AG04450 (cell line): ENCODE results near the gene HCN4. TPM values are rescaled to one million over a fixed set of nuclear protein-coding genes. Genes with fewer than 3 reads are reported as not detected.

Experiments used
- CTCF ChIA-PET: fragments of 300-600, 350-600 bp; formaldehyde crosslinking; extraction: SDS; loops from one replicate; lab custom pipeline; 2022; ENCODE audit warnings: antibody characterized with exemption, inconsistent platforms; lab: Charles Lee
- POLR2A ChIA-PET: fragments of 350-600 bp; formaldehyde crosslinking; extraction: SDS; loops from one replicate; lab custom pipeline; 2021; ENCODE audit warnings: antibody characterized with exemption, inconsistent platforms; lab: Yijun Ruan, JAX
- DNase-seq: peaks from one replicate; pipeline ENCODE4 v3.0.0-alpha.2; 2011; ENCODE audit warnings: low read depth, low spot score
- H3K27ac ChIP-seq: one replicate; pipeline ENCODE4 v1.5.1; 2012; ENCODE audit warnings: low read depth, low read length, control low read depth
- H3K27me3 ChIP-seq: one replicate; pipeline ENCODE4 v1.6.0; 2012; ENCODE audit warnings: low read length; ENCODE audit not compliant: control insufficient read depth, insufficient read depth
- H3K4me3 ChIP-seq: 2 replicates; pipeline ENCODE4 v1.5.1; 2011; ENCODE audit warnings: mild to moderate bottlenecking, low read depth, low read length, control low read depth
- H3K9me3 ChIP-seq: 2 replicates; pipeline ENCODE4 v1.5.1; 2012; ENCODE audit warnings: low read length; ENCODE audit not compliant: control insufficient read depth, insufficient read depth
- polyA plus RNA-seq: library from polyadenylated mRNA; depleted of rRNA; stranded (reverse); fragments of >200 nt; gene quantifications from 2 replicates; pipeline ENCODE4 v1.2.3, GENCODE V29; 2011
- TF ChIP-seq, protein P1 (sequence below): IDR thresholded peaks from 2 replicates; pipeline ENCODE4 v1.5.1; 2011; ENCODE audit warnings: low read depth, low read length, control low read depth, inconsistent platforms

The HCN4 gene
- polyA plus RNA-seq, 1 experiment, result not detected

DNA sequence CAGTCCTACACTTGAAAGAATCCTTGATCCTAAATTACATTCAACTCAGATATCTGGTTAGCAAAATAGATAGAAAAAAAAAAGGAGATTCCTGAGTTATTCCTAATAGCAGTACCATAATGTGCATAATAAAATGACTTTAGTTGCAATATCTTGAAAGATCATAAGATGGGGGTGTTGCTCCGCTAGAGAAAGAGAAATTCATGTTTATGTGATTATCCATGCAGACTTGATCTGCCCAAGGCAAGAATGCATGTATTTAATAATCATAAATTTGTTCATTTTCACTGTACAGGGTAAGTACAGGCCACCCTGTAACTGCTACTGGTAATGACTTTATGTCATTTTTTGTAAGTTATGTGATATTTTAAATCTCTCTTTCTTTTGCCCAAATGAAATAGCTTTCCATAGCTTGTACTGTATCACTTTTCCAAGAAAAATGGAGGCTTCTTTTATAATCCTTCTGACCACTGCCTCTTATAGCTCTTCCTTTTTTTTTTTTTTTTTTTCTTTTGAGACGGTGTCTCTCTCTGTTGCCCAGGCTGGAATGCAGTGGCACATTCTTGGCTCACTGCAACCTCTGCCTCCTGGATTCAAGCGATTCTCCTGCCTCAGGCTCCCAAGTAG is 84.6 kb downstream of the HCN4 start:
- POLR2A ChIA-PET, result no interaction called here
- Histone ChIP-seq H3K9me3 (no peaks in the 10 kb centered on the region), H3K27me3 (peaks cover 3% of the 10 kb centered on the region), H3K4me3 (no peak overlapping the region), H3K27ac (no peak overlapping the region)
- CTCF ChIA-PET, result interaction anchor here (0.6 to 3.8 kb wide), 15 partner anchors 11 to 769 kb away, joined by 3 to 24 read pairs (median 4); no protein-coding TSS in a partner anchor
- DNase-seq, result no peak
- TF ChIP-seq, protein P1, sequence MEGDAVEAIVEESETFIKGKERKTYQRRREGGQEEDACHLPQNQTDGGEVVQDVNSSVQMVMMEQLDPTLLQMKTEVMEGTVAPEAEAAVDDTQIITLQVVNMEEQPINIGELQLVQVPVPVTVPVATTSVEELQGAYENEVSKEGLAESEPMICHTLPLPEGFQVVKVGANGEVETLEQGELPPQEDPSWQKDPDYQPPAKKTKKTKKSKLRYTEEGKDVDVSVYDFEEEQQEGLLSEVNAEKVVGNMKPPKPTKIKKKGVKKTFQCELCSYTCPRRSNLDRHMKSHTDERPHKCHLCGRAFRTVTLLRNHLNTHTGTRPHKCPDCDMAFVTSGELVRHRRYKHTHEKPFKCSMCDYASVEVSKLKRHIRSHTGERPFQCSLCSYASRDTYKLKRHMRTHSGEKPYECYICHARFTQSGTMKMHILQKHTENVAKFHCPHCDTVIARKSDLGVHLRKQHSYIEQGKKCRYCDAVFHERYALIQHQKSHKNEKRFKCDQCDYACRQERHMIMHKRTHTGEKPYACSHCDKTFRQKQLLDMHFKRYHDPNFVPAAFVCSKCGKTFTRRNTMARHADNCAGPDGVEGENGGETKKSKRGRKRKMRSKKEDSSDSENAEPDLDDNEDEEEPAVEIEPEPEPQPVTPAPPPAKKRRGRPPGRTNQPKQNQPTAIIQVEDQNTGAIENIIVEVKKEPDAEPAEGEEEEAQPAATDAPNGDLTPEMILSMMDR, result peak; percentile 41

DNA sequence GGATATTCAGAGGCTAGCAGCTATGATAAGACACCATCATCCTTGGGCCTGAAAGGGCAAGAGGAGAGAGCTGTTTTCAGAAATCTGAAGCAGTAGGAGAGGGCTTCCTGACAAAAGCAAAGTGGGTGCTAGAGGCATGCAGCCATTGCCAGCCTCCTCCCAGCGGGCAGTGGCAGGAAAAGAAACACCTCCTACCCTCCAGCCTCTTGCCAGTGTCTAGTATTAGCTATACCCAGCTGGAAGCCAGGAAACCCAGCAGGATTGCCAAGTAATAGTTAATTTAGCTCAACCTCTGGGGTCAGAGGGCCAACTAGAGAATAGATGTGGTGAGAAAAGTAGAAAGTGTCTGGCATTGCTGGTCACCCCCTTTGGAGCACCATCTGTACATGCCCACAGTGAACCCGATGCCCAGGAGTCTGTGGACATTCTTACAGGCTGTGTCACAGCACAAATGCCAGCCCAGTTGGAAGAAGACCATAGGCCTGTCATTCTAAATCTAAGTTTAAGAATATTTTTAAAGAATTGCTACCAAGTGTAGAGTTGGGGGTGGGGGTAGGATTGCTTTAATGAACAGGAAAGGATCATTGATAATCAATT is 85.3 kb downstream of the HCN4 start:
- ChIA-PET POLR2A (no interaction called here), CTCF (interaction anchor here (0.6 to 3.8 kb wide), 7 partner anchors 10 to 422 kb away, joined by 3 to 24 read pairs (median 5); no protein-coding TSS in a partner anchor)
- Histone ChIP-seq H3K27me3 (peaks cover 3% of the 10 kb centered on the region), H3K27ac (no peak overlapping the region), H3K9me3 (no peaks in the 10 kb centered on the region), H3K4me3 (no peak overlapping the region)
- TF ChIP-seq, protein P1, result no peak
- no peak for DNase-seq

DNA sequence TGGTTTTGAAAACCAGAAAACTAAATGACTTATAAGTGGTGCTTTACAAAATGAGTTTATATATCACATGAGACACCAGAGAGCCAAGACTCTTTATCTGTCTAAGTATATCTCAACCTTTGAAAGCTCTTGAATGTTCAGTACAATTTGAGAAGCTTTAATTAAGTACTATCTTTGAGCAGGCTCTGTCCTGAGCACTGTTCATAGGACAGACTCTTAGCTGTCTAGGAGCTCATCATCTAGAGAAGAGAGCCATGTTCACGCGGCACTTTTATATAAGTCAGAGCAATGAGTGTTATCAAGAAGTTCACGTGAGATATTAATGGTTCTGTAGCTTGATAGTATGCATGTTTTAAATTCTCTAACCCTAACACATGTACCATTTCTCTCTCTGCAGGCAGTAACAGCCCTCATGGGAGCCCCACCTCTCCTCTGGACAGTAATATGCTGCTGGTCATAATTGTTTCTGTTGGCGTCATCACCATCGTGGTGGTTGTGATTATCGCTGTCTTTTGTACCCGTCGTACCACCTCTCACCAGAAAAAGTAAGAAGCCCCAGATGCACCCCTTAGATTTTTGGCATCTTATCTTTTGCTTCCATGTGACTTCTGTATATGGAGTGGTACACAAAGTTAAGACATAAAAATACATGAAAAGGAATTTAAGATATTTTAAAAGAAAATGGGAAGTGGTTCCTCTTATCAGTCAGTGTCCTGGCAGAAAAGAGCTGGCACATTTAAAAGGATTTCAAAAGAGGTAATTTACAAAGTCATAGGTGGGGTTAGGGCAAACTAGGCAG is 86.0 kb downstream of the HCN4 start:
- H3K4me3 ChIP-seq, result no peak overlapping the region
- CTCF ChIA-PET, result interaction anchor here (0.6 to 3.8 kb wide), 6 partner anchors 10 to 422 kb away, joined by 3 to 24 read pairs (median 5); no protein-coding TSS in a partner anchor
- TF ChIP-seq, protein P1, result no peak
- POLR2A ChIA-PET, result no interaction called here
- H3K27ac ChIP-seq, result no peak overlapping the region
- no peaks in the 10 kb centered on the region for H3K9me3 ChIP-seq
- no peak for DNase-seq
- peaks cover 3% of the 10 kb centered on the region for H3K27me3 ChIP-seq

DNA sequence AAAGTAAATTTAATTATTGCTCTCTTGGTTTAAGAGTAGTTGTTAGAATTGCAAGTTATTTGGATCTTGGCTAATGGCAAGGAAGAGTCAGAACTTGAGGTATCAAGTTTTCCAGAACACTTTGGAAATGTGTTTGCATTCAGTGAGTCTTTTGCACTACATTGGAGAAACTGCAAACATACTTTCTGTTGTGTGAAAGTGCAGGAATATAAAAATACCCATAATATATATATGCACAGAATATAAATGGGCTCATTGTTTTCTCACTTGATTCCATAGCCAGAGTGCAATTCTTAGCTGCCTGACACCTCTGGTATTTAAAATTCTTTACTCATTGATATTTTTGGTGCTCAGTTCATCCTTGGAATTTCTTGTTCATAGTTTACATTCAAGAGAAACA is 92.9 kb downstream of the HCN4 start:
- CTCF ChIA-PET, result interaction anchor here (1.0 to 9.4 kb wide), 6 partner anchors 12 to 34 kb away, joined by 3 to 161 read pairs (median 20); no protein-coding TSS in a partner anchor
- DNase-seq, result no peak

More for the DNA sequence above, 92.9 kb downstream of the HCN4 start:
- Histone ChIP-seq H3K27ac (no peak overlapping the region), H3K9me3 (no peaks in the 10 kb centered on the region), H3K27me3 (no peaks in the 10 kb centered on the region), H3K4me3 (no peak overlapping the region)
- TF ChIP-seq, protein P1, result no peak
- POLR2A ChIA-PET, result no interaction called here
